K562 (cell line): ENCODE measurements around the gene ZBTB22. TPM values are rescaled to one million over a fixed set of nuclear protein-coding genes. Genes with fewer than 3 reads are reported as not detected.
A peak's percentile ranks its signal among the peaks of the same experiment; 100 is the strongest.

Experiments
- BACH1 ChIP-seq: fragments of 200-800 bp; sonication (Bioruptor generic); IDR thresholded peaks from 2 replicates; pipeline ENCODE4 v1.6.1; 2016; ENCODE audit warnings: missing genetic modification characterization, missing compliant biosample characterization
- DACH1 ChIP-seq: fragments of 450-650 bp; IDR thresholded peaks from 2 replicates; pipeline ENCODE4 v1.6.1; 2018; ENCODE audit not compliant: partially characterized antibody
- ESRRB ChIP-seq: fragments of 250-450 bp; sonication (Bioruptor Pico); IDR thresholded peaks from 2 replicates; pipeline ENCODE4 v1.5.0; 2020; ENCODE audit warnings: mild to moderate bottlenecking, moderate library complexity, borderline replicate concordance
- KDM4B ChIP-seq, 2 experiments: fragments of 450-650 bp in 1 of 2; sonication (generic) in 1 of 2; IDR thresholded peaks; 2 replicates each; pipeline ENCODE4 v1.6.1; 2016 to 2017; ENCODE audit warnings: borderline replicate concordance in 2 of 2, antibody characterized with exemption in 1 of 2, low read depth in 1 of 2, mild to moderate bottlenecking in 1 of 2
- KLF13 ChIP-seq: fragments of 450-650 bp; IDR thresholded peaks from 2 replicates; pipeline ENCODE4 v1.6.1; 2016; ENCODE audit warnings: missing genetic modification characterization, low read depth, mild to moderate bottlenecking, missing compliant biosample characterization, moderate library complexity, borderline replicate concordance
- MIER1 ChIP-seq: fragments of 450-650 bp; IDR thresholded peaks from 2 replicates; pipeline ENCODE4 v1.6.1; 2016; ENCODE audit warnings: antibody characterized with exemption, mild to moderate bottlenecking, low read depth
- NR4A1 ChIP-seq, 2 experiments: fragments of 250-450 bp in 1 of 2; fragments of 450-650 bp in 1 of 2; sonication (Bioruptor Pico) in 1 of 2; IDR thresholded peaks; 2 replicates each; pipeline versions ENCODE4 v1.4.0 to v1.6.1; 2016 to 2020; ENCODE audit warnings: mild to moderate bottlenecking in 2 of 2, missing compliant biosample characterization in 1 of 2, missing genetic modification characterization in 1 of 2, moderate library complexity in 1 of 2
- PHB ChIP-seq: fragments of 250-450 bp; sonication (Bioruptor Pico); IDR thresholded peaks from 2 replicates; pipeline ENCODE4 v1.5.0; 2021
- SMARCC2 ChIP-seq: fragments of 450-650 bp; IDR thresholded peaks from 2 replicates; pipeline ENCODE4 v1.6.1; 2017; ENCODE audit warnings: antibody characterized with exemption, moderate library complexity, mild to moderate bottlenecking, low read depth
- SNAPC5 ChIP-seq: fragments of 250-450 bp; sonication (Bioruptor Pico); IDR thresholded peaks from 2 replicates; pipeline ENCODE4 v1.8.0; 2021; ENCODE audit warnings: moderate library complexity, mild to moderate bottlenecking, inconsistent platforms
- STAT6 ChIP-seq: sonication (generic); formaldehyde crosslinking; IDR thresholded peaks from 2 replicates; pipeline ENCODE4 v1.8.1; 2023; ENCODE audit warnings: mild to moderate bottlenecking, missing genetic modification reagents
- TCF7 ChIP-seq: sonication (generic); IDR thresholded peaks from 2 replicates; pipeline ENCODE4 v1.6.1; 2016; ENCODE audit warnings: antibody characterized with exemption, borderline replicate concordance
- ZBTB12 ChIP-seq: fragments of 250-450 bp; sonication (Bioruptor Pico); IDR thresholded peaks from 2 replicates; pipeline ENCODE4 v1.4.0; 2020
- ZBTB49 ChIP-seq: sonication (generic); formaldehyde crosslinking; IDR thresholded peaks from 2 replicates; pipeline ENCODE4 v1.8.0; 2022; ENCODE audit warnings: missing genetic modification reagents, mild to moderate bottlenecking, borderline replicate concordance
- ZNF175 ChIP-seq: fragments of 200-800 bp; sonication (Bioruptor generic); IDR thresholded peaks from 2 replicates; pipeline ENCODE4 v1.6.1; 2016; ENCODE audit warnings: low read depth, mild to moderate bottlenecking, missing genetic modification characterization, missing compliant biosample characterization
- ZNF224 ChIP-seq: sonication (generic); formaldehyde crosslinking; IDR thresholded peaks from 2 replicates; pipeline ENCODE4 v1.8.0; 2022; ENCODE audit warnings: mild to moderate bottlenecking, missing genetic modification reagents
- ZNF347 ChIP-seq: fragments of 450-650 bp; formaldehyde crosslinking; IDR thresholded peaks from 2 replicates; pipeline ENCODE4 v1.4.0; 2020; ENCODE audit warnings: low read depth, mild to moderate bottlenecking, moderate library complexity
- ZNF395 ChIP-seq: fragments of 200-800 bp; sonication (Bioruptor generic); IDR thresholded peaks from 2 replicates; pipeline ENCODE4 v1.6.1; 2017; ENCODE audit warnings: missing genetic modification characterization, missing compliant biosample characterization
- polyA plus RNA-seq, 8 experiments: library from polyadenylated mRNA; depleted of rRNA in 4 of 8; stranded (reverse) in 5 of 8; unstranded in 3 of 8; fragments of >200 nt; fragmentation: Nextera tagmentation in 2 of 8; fragmentation: Illumina TruSeq in 1 of 8; extraction: Ambion mirVana in 2 of 8; extraction: Trizol in 1 of 8; gene quantifications; 2 replicates each; pipeline versions ENCODE4 v1.2.1 to v1.2.3, GENCODE V29; 2011 to 2014; ENCODE audit warnings: inconsistent platforms in 1 of 8, missing spikeins in 1 of 8
- total RNA-seq, 7 experiments: library from RNA; depleted of rRNA in 6 of 7; stranded (reverse); fragments of >200 nt in 6 of 7; fragmentation: Illumina TruSeq in 2 of 7; extraction: Trizol in 2 of 7; gene quantifications; 2 replicates each; pipeline versions ENCODE4 v1.2.1 to v1.2.3, GENCODE V29; 2011 to 2021; ENCODE audit warnings: low replicate concordance in 1 of 7

The ZBTB22 gene
- total and polyA plus RNA-seq, 9 of the 15 experiments (the other 6 are each of a cell fraction or from before 2014, with no cell fraction given): 0.21 to 11.9 (median 7.1) TPM

GRCh38 chr6:33288921-33289783, 28.4 kb downstream of the ZBTB22 start, which contains the start of the genes PFDN6 and WDR46 (continued):
- no peak for TF ChIP-seq NR4A1 (CRISPR knock-in tag; IDR thresholded peaks at IDR 0.05)
- peak; percentile 71; the same call in 1 of the 2 replicates for TF ChIP-seq NR4A1 (tag; IDR thresholded peaks at IDR 0.05)
- TF ChIP-seq BACH1 (tag): peak; percentile 78; the same call in 1 of the 2 replicates
- TF ChIP-seq ZNF347 (CRISPR knock-in tag): no peak
- no peak for TF ChIP-seq MIER1
- no peak; the same call in 1 of the 2 replicates for TF ChIP-seq KLF13 (tag)
- no peak for TF ChIP-seq PHB (CRISPR knock-in tag)
- TF ChIP-seq ZNF224: no peak
- no peak for TF ChIP-seq DACH1
- TF ChIP-seq ZBTB12 (CRISPR knock-in tag): 0 out of 2 replicates have a peak, but pooled peaks have one; percentile 48
- no peak for TF ChIP-seq ESRRB (CRISPR knock-in tag)
- TF ChIP-seq KDM4B (IDR thresholded peaks at IDR 0.05; ENCODE audit: borderline replicate concordance in 2 of 2, low read depth in 1 of 2): peak in 1 of 2 experiments; percentile 64; a peak in 1 of 4 replicates
- TF ChIP-seq TCF7: no peak
- TF ChIP-seq ZNF175 (CRISPR knock-in tag): peak; percentile 76; the same call in 1 of the 2 replicates
- TF ChIP-seq ZBTB49 (CRISPR knock-in tag): 0 out of 2 replicates have a peak, but pooled peaks have one; percentile 17
- TF ChIP-seq SNAPC5 (CRISPR knock-in tag): no peak
- no peak for TF ChIP-seq SMARCC2
- TF ChIP-seq STAT6 (CRISPR knock-in tag): no peak
- TF ChIP-seq ZNF395 (CRISPR knock-in tag): peak; percentile 94
